ENCODE results near the gene CTDSP1. TPM values are rescaled to one million over a fixed set of nuclear protein-coding genes. Genes with fewer than 3 reads are reported as not detected.
A peak's percentile ranks its signal among the peaks of the same experiment; 100 is the strongest.

Gene CTDSP1
- total RNA-seq, 4 donors from 2014 or later, result 132 to 197 (median 173) TPM

DNA sequence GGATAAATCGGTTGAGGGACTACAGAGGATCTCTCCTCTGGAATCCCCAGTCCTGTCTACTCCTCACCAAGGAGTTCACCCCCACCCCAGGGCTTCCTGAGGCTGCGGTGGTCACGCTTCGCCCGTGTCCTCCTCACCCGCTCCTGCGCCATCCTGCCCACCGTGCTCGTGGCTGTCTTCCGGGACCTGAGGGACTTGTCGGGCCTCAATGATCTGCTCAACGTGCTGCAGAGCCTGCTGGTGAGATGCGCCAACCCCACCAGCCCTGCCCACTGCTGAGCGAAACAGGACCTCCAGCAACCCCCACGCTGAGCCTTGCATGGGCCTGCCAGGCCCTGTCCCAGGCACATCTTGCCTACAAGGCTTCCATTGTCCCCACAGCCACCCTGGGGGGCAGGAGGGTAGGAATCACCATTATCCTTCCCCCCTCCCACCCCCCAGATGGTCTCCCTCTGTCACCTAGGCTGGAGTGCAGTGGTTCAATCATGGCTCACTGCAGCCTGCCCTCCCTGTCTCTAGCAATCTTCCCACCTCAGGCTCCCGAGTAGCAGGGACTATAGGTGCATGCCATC, 6.7 kb upstream of the CTDSP1 start:
- Histone ChIP-seq H3K4me3 (no peak overlapping the region), H3K27me3 (no peaks in the 10 kb centered on the region), H3K4me1 (peaks cover 8 to 37% (median 24%) of the 10 kb centered on the region in 4 donors), H3K36me3 (no peaks in the 10 kb centered on the region), H3K27ac (no peak overlapping the region), H3K9me3 (no peaks in the 10 kb centered on the region)
- in situ Hi-C loops (cut with MboI; ENCODE audit: low pct_ligation_motif_present in 1 of 4, low pct_unique_long_range_greater_than_20kb in 1 of 4, low sequenced_read_pairs in 3 of 4) (loop anchor here in 3 of 4 donors (10.0 to 25.0 kb wide), 3 partner anchors 98 to 206 kb away; partner anchors contain the start of gene TMBIM1 (in 3 of the 3)), intact Hi-C loops (cut with DNase I; ENCODE audit: low total_unique reads) (no loop called here)
- no peak for TF ChIP-seq POLR2AphosphoS5 (IDR thresholded peaks at IDR 0.05)
- TF ChIP-seq POLR2A (IDR thresholded peaks at IDR 0.05), result no peak
- TF ChIP-seq, protein P1, sequence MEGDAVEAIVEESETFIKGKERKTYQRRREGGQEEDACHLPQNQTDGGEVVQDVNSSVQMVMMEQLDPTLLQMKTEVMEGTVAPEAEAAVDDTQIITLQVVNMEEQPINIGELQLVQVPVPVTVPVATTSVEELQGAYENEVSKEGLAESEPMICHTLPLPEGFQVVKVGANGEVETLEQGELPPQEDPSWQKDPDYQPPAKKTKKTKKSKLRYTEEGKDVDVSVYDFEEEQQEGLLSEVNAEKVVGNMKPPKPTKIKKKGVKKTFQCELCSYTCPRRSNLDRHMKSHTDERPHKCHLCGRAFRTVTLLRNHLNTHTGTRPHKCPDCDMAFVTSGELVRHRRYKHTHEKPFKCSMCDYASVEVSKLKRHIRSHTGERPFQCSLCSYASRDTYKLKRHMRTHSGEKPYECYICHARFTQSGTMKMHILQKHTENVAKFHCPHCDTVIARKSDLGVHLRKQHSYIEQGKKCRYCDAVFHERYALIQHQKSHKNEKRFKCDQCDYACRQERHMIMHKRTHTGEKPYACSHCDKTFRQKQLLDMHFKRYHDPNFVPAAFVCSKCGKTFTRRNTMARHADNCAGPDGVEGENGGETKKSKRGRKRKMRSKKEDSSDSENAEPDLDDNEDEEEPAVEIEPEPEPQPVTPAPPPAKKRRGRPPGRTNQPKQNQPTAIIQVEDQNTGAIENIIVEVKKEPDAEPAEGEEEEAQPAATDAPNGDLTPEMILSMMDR (IDR thresholded peaks at IDR 0.05), result no peak
- no peak for TF ChIP-seq EP300 (IDR thresholded peaks at IDR 0.05; ENCODE audit: low read depth)
- no peak for DNase-seq
- WGBS, 2 donors (ENCODE audit: low coverage in 1 of 2), result 60 to 86% methylated on average over 1 to 16 of the region's 16 CpGs

DNA sequence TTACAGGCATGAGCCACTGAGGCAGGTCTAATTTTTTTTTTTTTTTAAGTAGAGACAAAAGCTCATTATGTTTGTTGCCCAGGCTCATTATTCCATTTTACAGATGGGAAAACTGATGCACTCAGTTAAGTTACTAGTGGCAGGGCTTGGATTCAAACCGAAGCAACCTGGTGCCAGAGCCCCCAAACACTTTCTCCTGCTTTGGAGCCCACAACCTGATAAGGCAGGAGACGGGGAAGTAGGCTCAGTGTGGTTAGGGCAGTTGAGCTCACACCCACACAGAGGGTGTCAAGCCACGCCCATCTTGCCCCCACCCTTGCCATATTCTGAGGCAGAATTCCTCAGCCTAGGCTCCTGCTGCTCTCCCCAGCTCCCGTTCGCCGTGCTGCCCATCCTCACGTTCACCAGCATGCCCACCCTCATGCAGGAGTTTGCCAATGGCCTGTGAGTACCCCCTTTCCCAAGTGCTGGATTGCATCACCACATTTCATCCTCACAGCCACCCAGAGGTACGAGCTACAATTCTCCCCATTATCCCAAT, 5.8 kb upstream of the CTDSP1 start:
- H3K4me1 ChIP-seq, result peaks cover 8 to 37% (median 31%) of the 10 kb centered on the region in 4 donors
- no peak overlapping the region for H3K4me3 ChIP-seq
- DNase-seq, result no peak
- H3K27me3 ChIP-seq, result no peaks in the 10 kb centered on the region
- H3K27ac ChIP-seq, result no peak overlapping the region
- H3K9me3 ChIP-seq, result no peaks in the 10 kb centered on the region
- TF ChIP-seq, protein P1 (IDR thresholded peaks at IDR 0.05), result no peak
- TF ChIP-seq EP300 (IDR thresholded peaks at IDR 0.05; ENCODE audit: low read depth) (no peak), POLR2A (IDR thresholded peaks at IDR 0.05) (no peak), POLR2AphosphoS5 (IDR thresholded peaks at IDR 0.05) (no peak)
- in situ Hi-C loops (cut with MboI; ENCODE audit: low pct_ligation_motif_present in 1 of 4, low pct_unique_long_range_greater_than_20kb in 1 of 4, low sequenced_read_pairs in 3 of 4) (loop anchor here in 3 of 4 donors (10.0 to 25.0 kb wide), 3 partner anchors 99 to 207 kb away; partner anchors contain the start of gene TMBIM1 (in 3 of the 3)), intact Hi-C loops (cut with DNase I; ENCODE audit: low total_unique reads) (loop anchor here (2.0 kb wide), 1 partner anchor 97 kb away; no protein-coding TSS in a partner anchor)
- WGBS, 2 donors (ENCODE audit: low coverage in 1 of 2), result 62% methylated on average over 8 of the region's 8 CpGs; no CpG with 5 or more reads in 1 of the 2 donors
- no peaks in the 10 kb centered on the region for H3K36me3 ChIP-seq

- H3K9me3 ChIP-seq, result no peaks in the 10 kb centered on the region
- WGBS, 2 donors (ENCODE audit: low coverage in 1 of 2), result 89% methylated on average over 13 of the region's 13 CpGs; no CpG with 5 or more reads in 1 of the 2 donors
- TF ChIP-seq POLR2A (IDR thresholded peaks at IDR 0.05) (no peak), POLR2AphosphoS5 (IDR thresholded peaks at IDR 0.05) (no peak), EP300 (IDR thresholded peaks at IDR 0.05; ENCODE audit: low read depth) (no peak)
- TF ChIP-seq, protein P1 (IDR thresholded peaks at IDR 0.05), result no peak
- no peaks in the 10 kb centered on the region for H3K27me3 ChIP-seq
- H3K36me3 ChIP-seq, result no peaks in the 10 kb centered on the region
- no peak for DNase-seq
- intact Hi-C loops (cut with DNase I; ENCODE audit: low total_unique reads) (loop anchor here (2.0 kb wide), 1 partner anchor 98 kb away; no protein-coding TSS in a partner anchor), in situ Hi-C loops (cut with MboI; ENCODE audit: low pct_ligation_motif_present in 1 of 4, low pct_unique_long_range_greater_than_20kb in 1 of 4, low sequenced_read_pairs in 3 of 4) (loop anchor here in 3 of 4 donors (10.0 to 25.0 kb wide), 3 partner anchors 100 to 207 kb away; partner anchors contain the start of gene TMBIM1 (in 3 of the 3))
- H3K4me1 ChIP-seq, result peaks cover 8 to 40% (median 33%) of the 10 kb centered on the region in 4 donors
- H3K27ac ChIP-seq, result peak overlapping the region in 2 of 4 donors; percentile 100
- H3K4me3 ChIP-seq, result no peak overlapping the region
Measured at GRCh38 chr2:218394298-218395089, 5.2 kb upstream of the CTDSP1 start.

GRCh38 chr2:218395090-218395444, 4.6 kb upstream of the CTDSP1 start:
- TF ChIP-seq POLR2AphosphoS5 (IDR thresholded peaks at IDR 0.05) (no peak), POLR2A (IDR thresholded peaks at IDR 0.05) (no peak), EP300 (IDR thresholded peaks at IDR 0.05; ENCODE audit: low read depth) (no peak)
- TF ChIP-seq, protein P1 (IDR thresholded peaks at IDR 0.05), result no peak
- in situ Hi-C loops (cut with MboI; ENCODE audit: low pct_ligation_motif_present in 1 of 4, low pct_unique_long_range_greater_than_20kb in 1 of 4, low sequenced_read_pairs in 3 of 4) (loop anchor here in 3 of 4 donors (10.0 to 25.0 kb wide), 3 partner anchors 100 to 208 kb away; partner anchors contain the start of gene TMBIM1 (in 3 of the 3)), intact Hi-C loops (cut with DNase I; ENCODE audit: low total_unique reads) (loop anchor here (2.0 kb wide), 1 partner anchor 98 kb away; no protein-coding TSS in a partner anchor)
- Histone ChIP-seq H3K4me1 (peaks cover 8 to 40% (median 33%) of the 10 kb centered on the region in 4 donors), H3K27ac (peak overlapping the region; percentile 99 to 100 (median 100)), H3K36me3 (no peaks in the 10 kb centered on the region), H3K27me3 (no peaks in the 10 kb centered on the region), H3K4me3 (no peak overlapping the region), H3K9me3 (no peaks in the 10 kb centered on the region)
- WGBS, 2 donors (ENCODE audit: low coverage in 1 of 2), result 73% methylated on average over 6 of the region's 6 CpGs; no CpG with 5 or more reads in 1 of the 2 donors
- DNase-seq, result no peak

Measured in transverse colon (tissue), 4 donors.